ENCODE results near the gene GGTLC1.
"Not testable (repeated sequence)": the region's sequence is repeated elsewhere in the genome, so short reads cannot be mapped to it uniquely, and the experiment has no call there.

GGTLC1 gene

DNA sequence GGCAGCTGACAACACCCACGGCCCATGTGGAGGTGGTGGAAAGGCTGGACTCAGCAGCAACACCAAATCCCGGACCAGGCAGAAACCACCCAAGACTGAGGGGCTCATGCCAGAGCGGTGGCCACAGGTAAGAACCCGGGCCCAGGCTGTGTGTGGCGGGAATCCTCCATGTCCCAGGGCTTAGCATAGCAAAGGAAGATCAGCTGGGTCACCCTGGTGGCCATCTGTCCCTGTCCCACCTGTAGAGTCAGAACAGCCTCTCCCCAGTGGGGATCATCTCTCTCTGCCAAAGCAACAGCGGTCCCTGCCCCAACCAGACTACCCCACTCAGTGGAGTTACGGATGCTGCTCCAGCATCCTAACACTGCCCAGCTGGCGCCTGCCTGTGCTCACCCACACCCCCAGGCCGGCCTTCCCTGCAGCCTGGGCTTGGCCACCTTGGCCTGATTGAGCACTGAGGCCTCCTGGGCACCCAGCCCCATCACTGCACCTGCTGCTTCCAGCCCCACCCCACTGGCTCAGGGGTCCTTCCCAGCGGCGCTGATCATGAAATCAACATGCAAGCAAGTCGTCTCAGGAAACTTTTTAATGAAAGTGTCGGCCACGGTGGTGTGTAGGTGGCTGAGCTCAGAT, 5.5 kb upstream of the GGTLC1 start:
- DNase-seq (ENCODE audit: low spot score), result peak; percentile 44

- not testable (repeated sequence) for DNase-seq (ENCODE audit: low spot score)
These were observed 4.9 kb upstream of the GGTLC1 start for GRCh38 chr20:23993440-23993839.

GRCh38 chr20:23990296-23990695, 1.7 kb upstream of the GGTLC1 start:
- not testable (repeated sequence) for DNase-seq (ENCODE audit: low spot score)

- DNase-seq (ENCODE audit: low spot score), result not testable (repeated sequence)
These were observed 387 bp upstream of the GGTLC1 start for GRCh38 chr20:23988966-23989365.

GRCh38 chr20:23986716-23987115, 1.9 kb downstream of the GGTLC1 start:
- not testable (repeated sequence) for DNase-seq (ENCODE audit: low spot score)

- not testable (repeated sequence) for DNase-seq (ENCODE audit: low spot score)
These were observed 2.3 kb downstream of the GGTLC1 start for GRCh38 chr20:23986310-23986709.

- not testable (repeated sequence) for DNase-seq (ENCODE audit: low spot score)
These were observed 2.8 kb downstream of the GGTLC1 start for GRCh38 chr20:23985790-23986225.

- DNase-seq (ENCODE audit: low spot score), result not testable (repeated sequence)
These were observed 3.4 kb downstream of the GGTLC1 start for GRCh38 chr20:23985066-23985789.

DNA sequence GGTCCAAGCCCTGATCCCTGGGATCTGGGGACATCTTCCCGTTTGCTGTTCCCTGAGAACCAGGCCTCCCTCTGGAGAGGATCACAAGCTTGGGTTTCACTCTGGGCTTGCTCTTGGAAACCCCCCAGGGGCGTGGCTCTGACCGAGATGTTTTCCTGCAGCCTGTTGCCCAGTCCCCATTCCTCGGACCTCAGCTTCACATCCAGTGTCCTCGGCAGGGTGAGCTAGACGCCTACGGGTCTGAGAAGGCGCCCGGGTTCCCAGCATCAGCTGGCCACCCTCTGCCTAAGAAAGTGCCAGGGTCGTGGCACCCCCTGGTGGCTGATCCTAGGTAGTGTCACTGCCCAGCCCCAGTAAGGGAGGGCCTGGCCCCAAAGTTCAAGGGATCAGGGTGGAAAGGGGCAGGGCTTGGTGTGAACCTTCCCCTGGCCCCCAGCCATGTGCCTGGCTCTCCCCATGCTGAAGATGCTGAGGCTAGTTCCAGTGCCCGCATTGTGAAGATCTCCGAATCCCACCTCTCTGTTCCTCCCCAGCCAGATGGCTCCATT, 4.0 kb downstream of the GGTLC1 start:
- not testable (repeated sequence) for DNase-seq (ENCODE audit: low spot score)

DNA sequence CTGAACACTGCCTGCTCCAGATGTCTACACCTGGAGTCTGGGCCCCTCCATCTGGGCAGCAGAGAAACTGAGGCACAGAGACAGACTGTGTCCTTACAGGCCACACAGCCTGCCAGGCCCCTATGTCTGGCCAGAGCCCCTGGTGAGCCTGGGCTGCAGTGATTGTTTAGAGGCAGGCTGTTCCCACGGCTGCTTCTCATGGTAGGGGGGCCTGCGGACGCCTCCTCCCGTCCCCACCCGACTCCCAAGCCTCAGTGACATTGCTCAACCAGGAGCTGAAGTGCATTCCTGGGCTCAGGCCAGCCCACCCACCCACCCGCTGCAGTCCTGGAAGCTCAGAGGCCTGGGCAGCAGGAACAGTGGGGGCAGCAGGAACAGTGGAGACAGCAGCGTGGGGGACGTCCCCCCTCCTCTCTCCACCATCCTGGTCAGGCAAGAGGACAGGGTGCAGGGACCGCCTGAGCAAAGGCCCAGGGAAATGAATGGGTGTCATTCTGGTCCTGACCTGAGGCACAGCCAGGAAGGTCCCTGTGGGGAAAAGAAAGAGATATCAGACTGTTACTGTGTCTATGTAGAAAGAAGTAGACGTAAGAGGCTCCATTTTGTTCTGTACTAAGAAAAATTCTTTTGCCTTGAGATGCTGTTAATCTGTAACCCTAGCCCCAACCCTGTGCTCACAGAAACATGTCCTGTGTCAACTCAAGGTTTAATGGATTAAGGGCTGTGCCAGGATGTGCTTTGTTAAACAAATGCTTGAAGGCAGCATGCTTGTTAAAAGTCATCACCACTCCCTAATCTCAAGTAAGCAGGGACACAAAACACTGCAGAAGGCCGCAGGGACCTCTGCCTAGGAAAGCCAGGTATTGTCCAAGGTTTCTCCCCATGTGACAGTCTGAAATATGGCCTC, 6.2 kb downstream of the GGTLC1 start:
- DNase-seq (ENCODE audit: low spot score), result not testable (repeated sequence)

- DNase-seq (ENCODE audit: low spot score), result not testable (repeated sequence)
These were observed 7.1 kb downstream of the GGTLC1 start for GRCh38 chr20:23981526-23981925.

DNA sequence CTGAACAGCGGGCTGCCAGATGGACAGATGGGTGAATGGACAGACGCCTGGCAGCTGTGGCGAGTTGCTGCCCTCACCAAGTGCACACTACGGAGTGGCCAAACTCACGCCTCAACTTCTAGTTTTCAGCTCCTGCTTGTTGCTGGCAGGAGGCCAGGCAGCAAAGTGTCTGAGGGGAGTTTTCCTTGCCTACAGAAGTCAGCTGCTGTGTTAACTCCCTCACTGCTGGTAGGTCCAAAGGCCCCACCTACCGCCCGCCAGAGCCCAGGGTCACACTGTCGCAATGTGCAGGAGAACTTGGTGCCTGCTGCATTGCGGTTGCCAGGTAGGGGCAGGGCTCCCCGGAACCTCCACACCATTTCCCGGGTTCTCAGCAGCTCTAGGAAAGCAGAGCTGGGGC, 7.6 kb downstream of the GGTLC1 start:
- DNase-seq (ENCODE audit: low spot score), result not testable (repeated sequence)

GRCh38 chr20:23979899-23980811, 8.4 kb downstream of the GGTLC1 start:
- DNase-seq (ENCODE audit: low spot score), result not testable (repeated sequence)

GRCh38 chr20:23979380-23979779, 9.2 kb downstream of the GGTLC1 start:
- DNase-seq (ENCODE audit: low spot score), result not testable (repeated sequence)

GRCh38 chr20:23978457-23978856, 10.1 kb downstream of the GGTLC1 start:
- DNase-seq (ENCODE audit: low spot score), result not testable (repeated sequence)

- DNase-seq (ENCODE audit: low spot score), result no peak
These were observed 13.6 kb downstream of the GGTLC1 start for GRCh38 chr20:23974966-23975365.

DNA sequence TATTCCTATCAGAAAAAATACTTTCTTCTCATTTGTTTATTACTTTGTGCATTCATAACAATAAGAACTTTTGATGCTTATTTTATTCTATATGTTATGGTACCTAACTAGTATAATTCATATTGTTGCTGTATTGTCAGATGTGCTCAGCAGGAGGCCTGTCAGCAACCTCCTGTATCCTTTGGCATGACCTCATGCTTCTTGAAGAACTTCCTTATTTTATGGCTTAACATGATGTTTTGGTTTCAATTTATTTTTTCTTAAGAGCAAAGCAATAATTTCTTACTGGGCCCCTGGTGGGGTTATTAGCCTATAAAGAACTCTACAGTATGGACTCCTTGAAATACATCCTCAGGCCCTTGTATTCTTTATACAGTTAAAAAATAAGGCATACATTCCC, 17.3 kb downstream of the GGTLC1 start:
- DNase-seq (ENCODE audit: low spot score), result no peak

DNA sequence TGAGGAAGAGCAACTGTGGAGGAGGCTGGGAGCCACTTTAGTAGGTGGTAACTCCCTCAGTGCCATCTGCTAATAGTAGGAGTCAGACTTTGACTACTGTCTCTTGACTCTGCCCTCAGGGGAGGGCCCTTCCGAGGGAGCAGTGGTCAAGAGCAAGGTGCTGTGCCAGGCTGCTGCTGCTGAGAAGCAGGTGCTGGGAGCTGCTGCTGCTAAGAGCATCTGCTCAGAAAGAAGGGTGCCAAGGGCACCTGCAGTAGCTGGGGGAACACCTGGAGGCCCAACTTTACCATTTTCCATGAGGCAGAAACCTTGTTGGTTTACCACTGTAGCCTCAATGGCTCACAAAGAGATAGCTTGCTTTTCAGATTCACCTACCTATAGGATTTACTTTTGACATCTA, 18.5 kb downstream of the GGTLC1 start:
- no peak for DNase-seq (ENCODE audit: low spot score)

DNA sequence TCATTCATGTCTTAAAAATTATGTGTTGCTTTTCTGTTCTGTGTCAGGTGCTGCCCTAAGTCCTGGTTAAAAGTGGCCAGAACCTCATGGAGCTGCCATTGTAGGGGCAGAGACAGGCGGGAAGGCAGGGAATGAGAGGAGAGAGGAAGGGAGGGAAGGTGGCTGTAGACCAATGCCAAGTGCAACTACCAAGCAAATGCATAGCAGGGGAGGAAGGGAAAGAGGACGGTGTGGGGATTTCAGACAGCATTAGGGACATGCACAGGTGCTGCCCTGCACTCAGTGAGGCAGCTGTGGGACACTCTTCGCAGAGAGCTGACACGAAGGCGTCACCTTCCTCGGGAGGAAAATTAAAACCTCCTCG, 21.0 kb downstream of the GGTLC1 start:
- DNase-seq (ENCODE audit: low spot score), result no peak

GRCh38 chr20:23966927-23967615, 21.5 kb downstream of the GGTLC1 start:
- DNase-seq (ENCODE audit: low spot score), result no peak

Measured in cerebellar cortex (tissue), 1 donor.